ENCODE data around the gene MRPL4.

- TF ChIP-seq POLR2A (IDR thresholded peaks at IDR 0.05) (no peak), CTCF (IDR thresholded peaks at IDR 0.05) (no peak)
Observed at GRCh38 chr19:10206226-10206885, 45.7 kb upstream of the MRPL4 start.
